Heart left ventricle (tissue), 13 donors: Measurements from ENCODE around the gene SP5.

Experiments
- POLR2A ChIP-seq, 2 donors: fragments of 450-650 bp; IDR thresholded peaks; one replicate each; pipeline ENCODE4 v1.6.1; 2017; ENCODE audit warnings: antibody characterized with exemption in 2 of 2, mild to moderate bottlenecking in 2 of 2, moderate library complexity in 2 of 2
- TF ChIP-seq, protein P1 (sequence below), 12 donors: fragments of 200-600 bp; sonication (generic) in 4 of 12; IDR thresholded peaks; one replicate each; pipeline versions ENCODE4 v1.5.0 to v1.8.0; 2018 to 2022; ENCODE audit warnings: antibody characterized with exemption in 12 of 12, mild to moderate bottlenecking in 5 of 12
- donor health status: ischemic (EF 13 %, LVEDD 7.1; RV severe dilation, severe dysfunction).
- donor health status: DM: no; HTN: yes; CAD: no.
- donor health status: DM: no; HTN: no; CAD: no.
- donor health status: ischemic (EF 25% LVEDD 6.9; RV normal size, moderate dysfunction).
- donor health status: ischemic (EF 25% LVEDD 5.7; RV mildly dilated, moderate dysfunction).
- donor health status: ischemic (EF 35%, LVEDD 5.7; RV mildly dilated, moderate dysfunction).
- donor health status: nonischemic (EF 11% LVEDD 7.7; RV severe dilation, severe dysfunction).
- donor health status: DM: yes; HTN: yes; CAD: no.
- donor health status: PGD.
- donor health status: ischemic (EF 29% LVEDD 5.4; RV normal size, mild dysfunction).
- donor health status: nonischemic (EF 23%, LVEDD 6.1; RV moderate dilation, normal function).

DNA sequence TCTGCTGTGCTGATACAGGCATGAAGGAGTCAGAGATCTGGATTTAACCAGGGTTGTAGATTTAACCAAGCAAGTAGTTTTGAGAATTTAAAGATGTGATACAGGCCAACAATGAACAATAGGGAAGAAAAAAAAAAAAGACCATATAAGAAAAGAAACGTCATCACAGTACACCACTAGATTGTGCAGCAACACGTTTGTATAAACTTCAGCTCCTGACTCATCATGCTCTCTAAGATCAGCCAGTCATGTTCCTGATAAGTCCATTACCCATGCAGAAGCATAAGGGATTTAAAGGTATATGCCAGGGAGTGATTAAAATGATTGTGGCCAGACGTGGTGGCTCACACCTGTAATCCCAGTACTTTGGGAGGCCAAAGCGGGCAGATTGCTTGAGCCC, 32.8 kb downstream of the SP5 start:
- no peak for TF ChIP-seq POLR2A (IDR thresholded peaks at IDR 0.05)
- TF ChIP-seq, protein P1, sequence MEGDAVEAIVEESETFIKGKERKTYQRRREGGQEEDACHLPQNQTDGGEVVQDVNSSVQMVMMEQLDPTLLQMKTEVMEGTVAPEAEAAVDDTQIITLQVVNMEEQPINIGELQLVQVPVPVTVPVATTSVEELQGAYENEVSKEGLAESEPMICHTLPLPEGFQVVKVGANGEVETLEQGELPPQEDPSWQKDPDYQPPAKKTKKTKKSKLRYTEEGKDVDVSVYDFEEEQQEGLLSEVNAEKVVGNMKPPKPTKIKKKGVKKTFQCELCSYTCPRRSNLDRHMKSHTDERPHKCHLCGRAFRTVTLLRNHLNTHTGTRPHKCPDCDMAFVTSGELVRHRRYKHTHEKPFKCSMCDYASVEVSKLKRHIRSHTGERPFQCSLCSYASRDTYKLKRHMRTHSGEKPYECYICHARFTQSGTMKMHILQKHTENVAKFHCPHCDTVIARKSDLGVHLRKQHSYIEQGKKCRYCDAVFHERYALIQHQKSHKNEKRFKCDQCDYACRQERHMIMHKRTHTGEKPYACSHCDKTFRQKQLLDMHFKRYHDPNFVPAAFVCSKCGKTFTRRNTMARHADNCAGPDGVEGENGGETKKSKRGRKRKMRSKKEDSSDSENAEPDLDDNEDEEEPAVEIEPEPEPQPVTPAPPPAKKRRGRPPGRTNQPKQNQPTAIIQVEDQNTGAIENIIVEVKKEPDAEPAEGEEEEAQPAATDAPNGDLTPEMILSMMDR (IDR thresholded peaks at IDR 0.05): no peak
